ENCODE data around the gene TMC6.

GRCh38 chr17:78105101-78105500, 23.5 kb downstream of the TMC6 start:
- TF ChIP-seq CTCF (IDR thresholded peaks at IDR 0.05) (no peak), POLR2A (IDR thresholded peaks at IDR 0.05) (no peak), EP300 (IDR thresholded peaks at IDR 0.05) (no peak)
